Astrocyte of the spinal cord (primary cell): ENCODE measurements around the gene PINK1.
"Not testable (repeated sequence)": the region's sequence is repeated elsewhere in the genome, so short reads cannot be mapped to it uniquely, and the experiment has no call there.

Experiments
- DNase-seq: peaks from one replicate; pipeline ENCODE4 v3.0.0; 2011; ENCODE audit warnings: low read depth, low spot score
- H3K4me3 ChIP-seq: 2 replicates; pipeline ENCODE4 v1.5.1; 2011; ENCODE audit warnings: low read depth, mild to moderate bottlenecking, low read length, moderate library complexity
- CTCF ChIP-seq: IDR thresholded peaks from 2 replicates; pipeline ENCODE4 v1.5.1; 2012; ENCODE audit warnings: low read depth, mild to moderate bottlenecking, low read length, inconsistent platforms
- in situ Hi-C: cut with HindIII; loops from 2 replicates; pipeline ENCODE4 v1.10.0; 2017; ENCODE audit warnings: low sequenced_read_pairs

Gene PINK1

GRCh38 chr1:20600156-20600555 lies 33.1 kb upstream of the PINK1 start:
- H3K4me3 ChIP-seq = no peak overlapping the region
- DNase-seq = no peak
- TF ChIP-seq CTCF = no peak
- in situ Hi-C loops = no loop called here

GRCh38 chr1:20601129-20601825 lies 32.0 kb upstream of the PINK1 start:
- DNase-seq = peak; percentile 42
- H3K4me3 ChIP-seq = no peak overlapping the region
- in situ Hi-C loops = no loop called here
- no peak for TF ChIP-seq CTCF

GRCh38 chr1:20602851-20603450 lies 30.3 kb upstream of the PINK1 start:
- in situ Hi-C loops = no loop called here
- DNase-seq = no peak
- no peak for TF ChIP-seq CTCF
- no peak overlapping the region for H3K4me3 ChIP-seq

GRCh38 chr1:20603504-20604464 lies 29.5 kb upstream of the PINK1 start:
- H3K4me3 ChIP-seq = no peak overlapping the region
- DNase-seq = peak; percentile 68
- no peak for TF ChIP-seq CTCF
- in situ Hi-C loops = no loop called here

- DNase-seq = no peak
- TF ChIP-seq CTCF = no peak
- in situ Hi-C loops = no loop called here
- H3K4me3 ChIP-seq = no peak overlapping the region
These were observed 28.6 kb upstream of the PINK1 start for GRCh38 chr1:20604678-20605077.

- H3K4me3 ChIP-seq, DNase-seq, in situ Hi-C loops: not testable (repeated sequence)
These were observed 26.3 kb upstream of the PINK1 start for GRCh38 chr1:20606801-20607570.
